Lower leg skin (tissue), 4 donors: ENCODE results near the gene CHD2. TPM values are rescaled to one million over a fixed set of nuclear protein-coding genes. Genes with fewer than 3 reads are reported as not detected.

Experiments used
- DNase-seq, 2 donors: peaks; one replicate each; pipeline ENCODE4 v3.0.0-alpha.2; 2019; ENCODE audit warnings: low spot score in 2 of 2
- H3K4me3 ChIP-seq: fragments of 200-600 bp; sonication (generic); 2 replicates; pipeline ENCODE4 v1.5.1; 2017; ENCODE audit warnings: mild to moderate bottlenecking, low read depth; ENCODE audit not compliant: poor library complexity, severe bottlenecking
- CTCF ChIP-seq, 3 donors: fragments of 450-650 bp; IDR thresholded peaks; one replicate each; pipeline ENCODE4 v1.5.1; 2016; ENCODE audit warnings: antibody characterized with exemption in 3 of 3, mild to moderate bottlenecking in 3 of 3, moderate library complexity in 2 of 3
- POLR2A ChIP-seq, 2 donors: fragments of 450-650 bp; IDR thresholded peaks; one replicate each; pipeline ENCODE4 v1.6.1; 2016 to 2017; ENCODE audit warnings: antibody characterized with exemption in 2 of 2, mild to moderate bottlenecking in 1 of 2, moderate library complexity in 1 of 2
- WGBS, 2 donors: methylation state at CpG; one replicate each; pipeline ENCODE4 v1.1.5; 2018; 5-methylcytosine and 5-hydroxymethylcytosine counted together
- intact Hi-C: fragments of 100-400 bp; cut with DNase I; formaldehyde crosslinking; loops from one replicate; pipeline ENCODE4 v1.15.0; 2023; ENCODE audit warnings: low total_unique reads
- total RNA-seq, 4 donors: library from RNA; depleted of rRNA; stranded (reverse); fragments of >200 nt; gene quantifications; one replicate each; pipeline ENCODE4 v1.1.0, GENCODE V29; 2016

The CHD2 gene
- total RNA-seq, 4 donors from 2014 or later = 75.8 to 175 (median 88.6) TPM

GRCh38 chr15:92941668-92942067 is 41.5 kb downstream of the CHD2 start:
- DNase-seq = no peak
- H3K4me3 ChIP-seq = no peak overlapping the region
- WGBS, 2 donors = 87 to 93% methylated on average over 1 of the region's 1 CpG
- no peak for TF ChIP-seq CTCF (IDR thresholded peaks at IDR 0.05)
- no peak for TF ChIP-seq POLR2A (IDR thresholded peaks at IDR 0.05)
- intact Hi-C loops = no loop called here

GRCh38 chr15:92942706-92943105 is 42.6 kb downstream of the CHD2 start:
- intact Hi-C loops = no loop called here
- no peak overlapping the region for H3K4me3 ChIP-seq
- no peak for DNase-seq

GRCh38 chr15:92943581-92943980 is 43.5 kb downstream of the CHD2 start:
- 77 to 83% methylated on average over 1 of the region's 1 CpG for WGBS, 2 donors
- DNase-seq = no peak
- TF ChIP-seq POLR2A (IDR thresholded peaks at IDR 0.05) = no peak
- no peak for TF ChIP-seq CTCF (IDR thresholded peaks at IDR 0.05)
- no peak overlapping the region for H3K4me3 ChIP-seq
- intact Hi-C loops = no loop called here

More at GRCh38 chr15:92942706-92943105, 42.6 kb downstream of the CHD2 start:
- TF ChIP-seq CTCF (IDR thresholded peaks at IDR 0.05) = no peak
- TF ChIP-seq POLR2A (IDR thresholded peaks at IDR 0.05) = no peak
- 95 to 97% methylated on average over 3 of the region's 3 CpGs for WGBS, 2 donors

GRCh38 chr15:92944946-92945521 is 44.9 kb downstream of the CHD2 start:
- intact Hi-C loops = no loop called here
- 84 to 85% methylated on average over 8 of the region's 8 CpGs for WGBS, 2 donors
- no peak overlapping the region for H3K4me3 ChIP-seq
- no peak for DNase-seq
- TF ChIP-seq CTCF (IDR thresholded peaks at IDR 0.05) = no peak
- TF ChIP-seq POLR2A (IDR thresholded peaks at IDR 0.05) = no peak

- no peak overlapping the region for H3K4me3 ChIP-seq
- no peak for DNase-seq
- intact Hi-C loops = no loop called here
- TF ChIP-seq CTCF (IDR thresholded peaks at IDR 0.05) (no peak), POLR2A (IDR thresholded peaks at IDR 0.05) (no peak)
- WGBS, 2 donors = 93 to 98% methylated on average over 5 of the region's 5 CpGs
These were observed 47.1 kb downstream of the CHD2 start for GRCh38 chr15:92947071-92947730.
